Activated naive CD4-positive, alpha-beta T cell treated with anti-CD3 and anti-CD28 coated beads for 36 hours (primary cell): ENCODE data around the gene SLC35D2. TPM values are rescaled to one million over a fixed set of nuclear protein-coding genes. Genes with fewer than 3 reads are reported as not detected.

Experiments used
- CTCF ChIA-PET: fragments of 350-600 bp; sonication (Branson Sonifier 250); formaldehyde crosslinking; loops from one replicate; lab custom pipeline; 2021; ENCODE audit warnings: antibody characterized with exemption; lab: Charles Lee
- DNase-seq: peaks from one replicate; pipeline ENCODE4 v3.0.0-alpha.2; 2020
- H3K27ac Mint-ChIP-seq: one replicate; pipeline ENCODE4 v1.8.0; 2021; ENCODE audit warnings: mild to moderate bottlenecking, mixed read lengths
- H3K27me3 Mint-ChIP-seq: one replicate; pipeline ENCODE4 v1.8.0; 2021; ENCODE audit warnings: low read depth, mixed read lengths
- H3K36me3 Mint-ChIP-seq: one replicate; pipeline ENCODE4 v1.8.0; 2021; ENCODE audit warnings: low read depth, mixed read lengths
- H3K4me1 Mint-ChIP-seq: one replicate; pipeline ENCODE4 v1.8.0; 2021; ENCODE audit warnings: low read depth, mixed read lengths
- H3K4me3 Mint-ChIP-seq: one replicate; pipeline ENCODE4 v1.8.0; 2021; ENCODE audit warnings: mild to moderate bottlenecking, moderate library complexity, mixed read lengths
- H3K9me3 Mint-ChIP-seq: one replicate; pipeline ENCODE4 v1.8.0; 2021; ENCODE audit warnings: mixed read lengths
- intact Hi-C: fragments of 100-400 bp; cut with micrococcal nuclease; formaldehyde crosslinking; loops from one replicate; pipeline ENCODE4 v1.15.1; 2023
- total RNA-seq, 2 experiments: library from RNA; stranded (reverse); gene quantifications; one replicate each; pipeline ENCODE4 v1.2.3, GENCODE V29; 2021

The SLC35D2 gene
- total RNA-seq, 2 experiments from 2014 or later, result 0.91 to 1.1 TPM

GRCh38 chr9:96394832-96395496 lies 11.5 kb upstream of the SLC35D2 start:
- intact Hi-C loops, result no loop called here

GRCh38 chr9:96392263-96392662 lies 8.8 kb upstream of the SLC35D2 start:
- DNase-seq, result no peak
- CTCF ChIA-PET, result no interaction called here
- peaks cover 45% of the 10 kb centered on the region for H3K36me3 Mint-ChIP-seq
- peaks cover 2% of the 10 kb centered on the region for H3K4me1 Mint-ChIP-seq
- H3K27me3 Mint-ChIP-seq, result no peaks in the 10 kb centered on the region
- intact Hi-C loops, result no loop called here
- no peak overlapping the region for H3K27ac Mint-ChIP-seq
- H3K9me3 Mint-ChIP-seq, result no peaks in the 10 kb centered on the region
- no peak overlapping the region for H3K4me3 Mint-ChIP-seq

More at GRCh38 chr9:96394832-96395496, 11.5 kb upstream of the SLC35D2 start:
- Mint-ChIP-seq H3K4me1 (peaks cover 16% of the 10 kb centered on the region), H3K27ac (no peak overlapping the region), H3K4me3 (no peak overlapping the region), H3K27me3 (no peaks in the 10 kb centered on the region), H3K9me3 (no peaks in the 10 kb centered on the region), H3K36me3 (peaks cover 55% of the 10 kb centered on the region)
- no peak for DNase-seq
- CTCF ChIA-PET, result no interaction called here

GRCh38 chr9:96391021-96391765 lies 7.7 kb upstream of the SLC35D2 start:
- Mint-ChIP-seq H3K27me3 (no peaks in the 10 kb centered on the region), H3K36me3 (peaks cover 45% of the 10 kb centered on the region), H3K27ac (no peak overlapping the region), H3K4me1 (peaks cover 2% of the 10 kb centered on the region), H3K4me3 (no peak overlapping the region), H3K9me3 (no peaks in the 10 kb centered on the region)
- intact Hi-C loops, result no loop called here
- no peak for DNase-seq
- CTCF ChIA-PET, result interaction anchor here (0.6 to 1.3 kb wide), 2 partner anchors 51 to 250 kb away, joined by 3 to 6 read pairs; no protein-coding TSS in a partner anchor

- no peak overlapping the region for H3K4me3 Mint-ChIP-seq
- intact Hi-C loops, result no loop called here
- peaks cover 42% of the 10 kb centered on the region for H3K36me3 Mint-ChIP-seq
- no peaks in the 10 kb centered on the region for H3K9me3 Mint-ChIP-seq
- CTCF ChIA-PET, result interaction anchor here (0.7 kb wide), 1 partner anchor 11 kb away, joined by 4 read pairs; no protein-coding TSS in a partner anchor
- H3K4me1 Mint-ChIP-seq, result peaks cover 9% of the 10 kb centered on the region
- no peak for DNase-seq
- H3K27ac Mint-ChIP-seq, result no peak overlapping the region
- H3K27me3 Mint-ChIP-seq, result no peaks in the 10 kb centered on the region
Observed at GRCh38 chr9:96388144-96388543, 4.6 kb upstream of the SLC35D2 start.

GRCh38 chr9:96386157-96386556 lies 2.6 kb upstream of the SLC35D2 start:
- Mint-ChIP-seq H3K36me3 (peaks cover 28% of the 10 kb centered on the region), H3K27ac (no peak overlapping the region), H3K27me3 (no peaks in the 10 kb centered on the region), H3K4me3 (no peak overlapping the region), H3K4me1 (peaks cover 18% of the 10 kb centered on the region), H3K9me3 (no peaks in the 10 kb centered on the region)
- DNase-seq, result no peak
- CTCF ChIA-PET, result interaction anchor here (1.4 kb wide), 1 partner anchor 180 kb away, joined by 3 read pairs; no protein-coding TSS in a partner anchor
- intact Hi-C loops, result no loop called here

- Mint-ChIP-seq H3K4me3 (peak overlapping the region; percentile 62), H3K36me3 (peaks cover 11% of the 10 kb centered on the region), H3K4me1 (peaks cover 20% of the 10 kb centered on the region), H3K27me3 (no peaks in the 10 kb centered on the region), H3K27ac (no peak overlapping the region), H3K9me3 (no peaks in the 10 kb centered on the region)
- no peak for DNase-seq
- CTCF ChIA-PET, result interaction anchor here (1.2 to 1.3 kb wide), 2 partner anchors 9 to 55 kb away, joined by 3 to 4 read pairs; no protein-coding TSS in a partner anchor
- intact Hi-C loops, result loop anchor here (2.0 kb wide), 1 partner anchor 36 kb away; the partner anchor contains the start of gene ZNF367
Observed at GRCh38 chr9:96382839-96383164, 709 bp downstream of the SLC35D2 start.

GRCh38 chr9:96382175-96382574 lies 1.3 kb downstream of the SLC35D2 start:
- Mint-ChIP-seq H3K27me3 (no peaks in the 10 kb centered on the region), H3K4me3 (no peak overlapping the region), H3K9me3 (no peaks in the 10 kb centered on the region), H3K27ac (no peak overlapping the region), H3K36me3 (peaks cover 11% of the 10 kb centered on the region), H3K4me1 (peaks cover 20% of the 10 kb centered on the region)
- DNase-seq, result peak; percentile 26
- CTCF ChIA-PET, result interaction anchor here (1.2 kb wide), 1 partner anchor 8 kb away, joined by 4 read pairs; no protein-coding TSS in a partner anchor
- intact Hi-C loops, result loop anchor here (2.0 kb wide), 1 partner anchor 37 kb away; the partner anchor contains the start of gene ZNF367

- peaks cover 9% of the 10 kb centered on the region for H3K36me3 Mint-ChIP-seq
- DNase-seq, result no peak
- no peaks in the 10 kb centered on the region for H3K9me3 Mint-ChIP-seq
- H3K4me1 Mint-ChIP-seq, result peaks cover 20% of the 10 kb centered on the region
- intact Hi-C loops, result loop anchor here (2.0 kb wide), 1 partner anchor 37 kb away; the partner anchor contains the start of gene ZNF367
- H3K27ac Mint-ChIP-seq, result no peak overlapping the region
- no peaks in the 10 kb centered on the region for H3K27me3 Mint-ChIP-seq
- CTCF ChIA-PET, result interaction anchor here (0.5 to 1.2 kb wide), 3 partner anchors 54 to 1254 kb away, joined by 3 to 5 read pairs (median 3); no protein-coding TSS in a partner anchor
- H3K4me3 Mint-ChIP-seq, result no peak overlapping the region
Observed at GRCh38 chr9:96381696-96382095, 1.8 kb downstream of the SLC35D2 start.

- H3K4me3 Mint-ChIP-seq, result no peak overlapping the region
- peaks cover 20% of the 10 kb centered on the region for H3K4me1 Mint-ChIP-seq
- intact Hi-C loops, result no loop called here
- no peak for DNase-seq
- no peak overlapping the region for H3K27ac Mint-ChIP-seq
- CTCF ChIA-PET, result interaction anchor here (0.5 to 1.2 kb wide), 3 partner anchors 53 to 1254 kb away, joined by 3 to 5 read pairs (median 3); no protein-coding TSS in a partner anchor
- no peaks in the 10 kb centered on the region for H3K27me3 Mint-ChIP-seq
- no peaks in the 10 kb centered on the region for H3K9me3 Mint-ChIP-seq
- H3K36me3 Mint-ChIP-seq, result peaks cover 7% of the 10 kb centered on the region
Observed at GRCh38 chr9:96381125-96381524, 2.4 kb downstream of the SLC35D2 start.

GRCh38 chr9:96379461-96379860 lies 4.0 kb downstream of the SLC35D2 start:
- Mint-ChIP-seq H3K9me3 (no peaks in the 10 kb centered on the region), H3K4me1 (peaks cover 20% of the 10 kb centered on the region), H3K27ac (no peak overlapping the region), H3K36me3 (peaks cover 4% of the 10 kb centered on the region), H3K27me3 (no peaks in the 10 kb centered on the region), H3K4me3 (no peak overlapping the region)
- DNase-seq, result no peak
- CTCF ChIA-PET, result no interaction called here
- intact Hi-C loops, result no loop called here

GRCh38 chr9:96378187-96378586 lies 5.3 kb downstream of the SLC35D2 start:
- CTCF ChIA-PET, result no interaction called here
- intact Hi-C loops, result no loop called here
- no peaks in the 10 kb centered on the region for H3K27me3 Mint-ChIP-seq
- no peaks in the 10 kb centered on the region for H3K36me3 Mint-ChIP-seq
- H3K27ac Mint-ChIP-seq, result no peak overlapping the region
- DNase-seq, result no peak
- no peaks in the 10 kb centered on the region for H3K9me3 Mint-ChIP-seq
- no peak overlapping the region for H3K4me3 Mint-ChIP-seq
- peaks cover 13% of the 10 kb centered on the region for H3K4me1 Mint-ChIP-seq
